ENCODE results near the gene JPH2. TPM values are rescaled to one million over a fixed set of nuclear protein-coding genes. Genes with fewer than 3 reads are reported as not detected.
"Not testable (repeated sequence)": the region's sequence is repeated elsewhere in the genome, so short reads cannot be mapped to it uniquely, and the experiment has no call there.

Gene JPH2
- 1 to 10 TPM; 1.1 to 1.8 (median 1.6) TPM for polyA plus RNA-seq (ENCODE audit: insufficient read length in 4 of 4)

- DNase-seq (ENCODE audit: low read depth in 4 of 4, low spot score in 2 of 4): no peak
These were observed at the start of gene JPH2 for GRCh38 chr20:44187054-44187771. Gene JPH2 (minus strand): TSS chr20:44187188. CDS start chr20:44186705, 483 bp downstream.

DNA sequence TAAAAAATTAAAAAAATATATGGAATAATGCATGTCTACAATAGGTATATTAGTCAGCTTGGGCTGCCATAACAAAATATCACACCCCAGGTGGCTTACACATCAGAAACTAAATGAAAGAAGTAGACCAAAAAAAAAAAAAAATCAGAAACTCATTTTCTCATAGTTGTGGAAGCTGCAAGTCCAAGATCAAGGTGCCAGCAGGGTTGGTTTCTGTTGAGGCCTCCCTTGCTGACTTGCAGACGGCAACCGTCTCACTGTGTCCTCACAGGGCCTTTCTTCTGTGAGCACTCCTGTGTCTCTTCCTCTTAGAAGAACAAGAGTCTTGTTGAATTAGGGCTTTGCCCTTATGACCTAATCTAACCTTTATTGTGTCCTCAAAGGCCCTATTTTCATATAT lies 48.7 kb upstream of the JPH2 start:
- DNase-seq (ENCODE audit: low read depth in 4 of 4, low spot score in 2 of 4): no peak

DNA sequence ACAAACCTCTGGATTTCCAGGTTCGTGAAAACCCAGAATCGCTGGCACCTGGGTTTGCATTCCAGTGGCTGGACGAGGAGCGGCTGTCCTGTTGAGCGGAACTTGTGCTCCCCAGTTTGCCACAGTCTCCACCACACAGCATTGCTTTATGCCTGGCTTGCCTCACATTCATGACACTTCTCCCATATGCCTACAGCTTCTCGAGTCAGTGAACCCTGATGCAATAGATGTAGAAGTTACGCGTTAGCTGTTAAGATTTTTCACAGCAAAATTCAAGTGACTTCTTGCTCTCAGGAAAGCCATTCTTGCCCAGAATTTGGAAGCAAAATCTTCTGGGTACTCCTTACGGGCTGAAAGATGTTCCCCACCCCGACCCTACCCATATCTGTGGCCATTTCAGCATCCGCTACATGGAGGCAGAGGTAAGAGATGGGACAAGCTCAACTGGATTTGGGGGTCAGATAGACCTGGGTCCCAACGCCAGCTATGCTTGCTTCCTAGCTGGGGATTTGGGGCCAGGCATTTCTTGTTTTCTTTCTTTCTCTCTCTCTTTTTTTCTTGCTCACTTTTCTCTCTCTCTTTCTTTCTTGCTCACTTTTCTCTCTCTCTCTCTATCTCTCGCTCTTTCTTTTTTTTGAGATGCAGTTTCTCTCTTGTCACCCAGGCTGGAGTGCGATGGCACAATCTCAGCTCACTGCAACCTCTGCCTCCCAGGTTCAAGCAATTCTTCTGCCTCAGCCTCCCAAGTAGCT lies 47.8 kb upstream of the JPH2 start:
- no peak for DNase-seq (ENCODE audit: low read depth in 4 of 4, low spot score in 2 of 4)

DNA sequence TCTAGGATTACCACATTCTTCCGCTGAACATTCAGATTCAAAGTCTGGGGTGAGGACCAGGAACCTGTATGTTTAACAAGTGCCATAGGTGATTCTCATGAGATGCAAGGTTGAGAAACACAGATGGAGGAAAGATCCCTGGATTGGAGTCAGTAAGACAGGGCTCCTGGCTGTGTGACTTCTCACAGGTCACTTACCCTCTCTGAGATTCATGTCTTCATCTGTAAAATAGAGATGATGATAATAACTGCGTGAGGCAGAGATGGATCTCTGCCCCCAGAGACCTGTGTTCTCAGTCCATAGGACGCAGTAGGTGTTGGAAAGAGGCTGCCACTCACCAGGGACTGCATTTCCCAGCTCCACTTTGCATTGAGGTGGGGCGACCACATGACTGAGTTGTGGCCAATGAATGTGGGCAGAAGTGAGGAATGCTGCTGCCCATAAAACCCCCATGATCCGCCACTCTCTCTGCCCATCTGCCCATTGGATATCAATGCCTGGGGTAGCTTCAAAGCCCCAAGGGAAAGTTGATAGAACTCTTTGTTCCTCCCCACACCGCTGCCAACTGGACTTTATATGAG lies 46.5 kb upstream of the JPH2 start:
- no peak for DNase-seq (ENCODE audit: low read depth in 4 of 4, low spot score in 2 of 4)

GRCh38 chr20:44232469-44232856 lies 45.5 kb upstream of the JPH2 start:
- not testable (repeated sequence) for DNase-seq (ENCODE audit: low read depth in 4 of 4, low spot score in 2 of 4)

GRCh38 chr20:44231713-44232468 lies 44.9 kb upstream of the JPH2 start:
- no peak for DNase-seq (ENCODE audit: low read depth in 4 of 4, low spot score in 2 of 4)

- DNase-seq (ENCODE audit: low read depth in 4 of 4, low spot score in 2 of 4): no peak
These were observed 44.2 kb upstream of the JPH2 start for GRCh38 chr20:44231193-44231592.

DNA sequence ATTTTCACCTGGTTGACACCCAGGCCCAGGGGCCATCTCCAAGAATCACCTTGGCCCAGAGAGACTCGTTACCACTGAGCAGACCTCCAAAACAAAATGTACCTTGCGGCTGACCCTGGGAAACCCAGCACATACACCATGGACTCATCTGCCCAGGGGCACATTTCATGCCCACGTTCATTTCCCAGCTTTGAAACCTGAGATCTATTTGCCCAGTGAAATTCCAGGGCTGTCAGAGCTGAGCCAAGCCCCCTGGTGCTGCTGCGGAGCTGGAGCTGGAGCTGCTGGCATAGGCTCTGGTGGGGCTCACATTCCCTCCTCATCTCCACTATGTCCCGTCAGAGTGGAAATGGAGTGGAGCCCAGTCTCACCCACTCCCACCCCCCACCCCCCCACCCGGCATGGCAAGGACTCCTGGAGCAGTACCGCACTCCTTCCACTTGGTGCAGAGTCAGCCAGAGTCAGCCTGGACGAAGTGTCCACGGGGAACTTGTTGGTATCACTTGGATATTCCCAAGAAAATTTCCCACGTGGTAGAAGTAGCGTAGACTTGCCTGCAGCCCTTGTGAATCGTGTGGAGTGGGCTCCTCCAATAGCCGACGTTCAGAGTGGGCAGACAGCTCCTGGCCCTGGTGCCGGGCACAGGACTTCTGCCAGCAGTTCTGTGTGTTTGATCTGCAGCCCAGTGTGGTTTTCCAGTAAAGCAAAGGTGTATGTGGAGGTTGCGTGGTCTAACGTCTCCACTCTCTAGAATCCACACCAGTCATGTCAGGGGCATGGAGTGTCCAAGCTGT lies 41.7 kb upstream of the JPH2 start:
- no peak for DNase-seq (ENCODE audit: low read depth in 4 of 4, low spot score in 2 of 4)

- no peak for DNase-seq (ENCODE audit: low read depth in 4 of 4, low spot score in 2 of 4)
These were observed 37.6 kb upstream of the JPH2 start for GRCh38 chr20:44224637-44225036.

- no peak for DNase-seq (ENCODE audit: low read depth in 4 of 4, low spot score in 2 of 4)
These were observed 36.7 kb upstream of the JPH2 start for GRCh38 chr20:44223721-44224120.

DNA sequence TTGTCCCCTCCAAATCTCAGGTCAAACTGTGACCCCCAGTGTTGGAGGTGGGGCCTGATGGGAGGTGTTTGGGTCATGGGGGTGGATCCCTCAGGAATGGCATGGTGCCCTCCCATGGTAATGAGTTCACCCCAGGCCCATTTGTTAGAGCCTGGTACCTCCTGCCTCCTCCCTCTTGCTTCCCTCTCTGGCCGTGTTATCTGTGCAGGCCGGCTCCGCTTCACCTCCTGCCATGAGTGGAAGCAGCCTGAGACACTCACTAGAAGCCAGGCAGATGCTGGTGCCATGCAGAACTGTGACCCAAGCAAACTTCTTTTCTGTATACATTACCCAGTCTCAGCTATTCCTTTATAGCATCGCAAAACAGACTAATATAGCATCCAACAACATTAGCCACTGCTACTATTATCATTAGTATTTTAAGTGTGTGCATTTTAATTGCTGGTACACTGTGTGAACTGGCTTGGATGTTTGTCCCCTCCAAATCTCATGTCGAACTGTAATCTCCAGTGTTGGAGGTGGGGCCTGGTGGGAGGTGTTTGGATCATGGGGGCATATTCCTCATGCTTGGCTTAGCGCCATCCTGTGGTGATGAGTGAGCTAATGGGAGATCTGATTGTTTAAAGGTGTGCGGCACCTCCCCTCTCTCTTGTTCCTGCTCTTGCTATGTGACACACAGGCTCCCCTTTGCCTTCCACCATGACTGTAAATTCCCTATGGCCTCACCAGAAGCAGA lies 35.8 kb upstream of the JPH2 start:
- DNase-seq (ENCODE audit: low read depth in 4 of 4, low spot score in 2 of 4): no peak

- no peak for DNase-seq (ENCODE audit: low read depth in 4 of 4, low spot score in 2 of 4)
These were observed 35.0 kb upstream of the JPH2 start for GRCh38 chr20:44222027-44222426.

DNA sequence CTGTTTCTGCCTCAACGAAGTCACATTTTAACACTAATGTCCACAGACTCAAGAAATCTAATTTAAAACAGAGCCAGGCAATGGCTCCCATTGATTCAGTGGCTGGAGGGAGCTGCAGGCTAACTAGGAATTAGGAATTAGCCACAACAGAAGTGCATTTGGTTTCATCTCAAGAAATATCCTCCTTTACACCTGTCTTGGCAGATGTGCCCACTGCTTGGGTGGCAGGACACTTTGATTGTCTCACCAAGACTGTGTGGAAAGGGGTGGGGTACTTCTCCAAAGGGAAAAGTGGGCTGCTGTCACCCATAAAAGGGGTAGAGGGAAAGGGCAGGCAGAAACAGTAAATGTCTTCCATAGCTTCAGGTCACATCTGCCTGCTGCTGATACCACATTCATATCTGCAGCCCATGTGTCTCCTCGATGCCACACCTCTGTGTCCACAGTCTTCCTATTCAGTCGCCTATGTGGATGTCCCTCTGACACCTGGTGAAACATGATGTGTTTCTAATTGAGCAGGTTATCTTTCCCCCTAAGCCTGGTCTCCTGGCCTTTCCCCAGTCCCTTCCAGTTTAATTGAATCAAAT lies 34.5 kb upstream of the JPH2 start:
- no peak for DNase-seq (ENCODE audit: low read depth in 4 of 4, low spot score in 2 of 4)

DNA sequence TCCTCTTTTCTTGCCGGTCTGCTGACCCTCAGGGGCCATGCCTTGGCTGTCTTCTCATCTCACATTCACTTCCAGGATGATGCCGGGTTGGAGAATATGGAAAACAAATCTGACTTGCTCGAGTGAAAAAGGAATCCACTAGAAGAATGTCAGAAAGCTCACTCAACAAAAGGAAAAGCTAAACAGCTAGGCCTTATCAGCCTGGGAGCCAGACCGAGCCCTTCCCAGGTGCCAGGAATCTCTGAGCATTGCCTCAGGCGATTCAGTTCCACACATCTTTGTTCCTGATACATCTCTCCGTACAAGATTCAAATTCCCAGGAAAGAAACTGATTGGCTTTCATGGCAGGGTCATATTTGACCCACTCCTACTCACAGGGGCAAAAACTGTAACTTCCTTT lies 32.8 kb upstream of the JPH2 start:
- DNase-seq (ENCODE audit: low read depth in 4 of 4, low spot score in 2 of 4): no peak

GRCh38 chr20:44219170-44219730 lies 32.3 kb upstream of the JPH2 start:
- no peak for DNase-seq (ENCODE audit: low read depth in 4 of 4, low spot score in 2 of 4)

DNA sequence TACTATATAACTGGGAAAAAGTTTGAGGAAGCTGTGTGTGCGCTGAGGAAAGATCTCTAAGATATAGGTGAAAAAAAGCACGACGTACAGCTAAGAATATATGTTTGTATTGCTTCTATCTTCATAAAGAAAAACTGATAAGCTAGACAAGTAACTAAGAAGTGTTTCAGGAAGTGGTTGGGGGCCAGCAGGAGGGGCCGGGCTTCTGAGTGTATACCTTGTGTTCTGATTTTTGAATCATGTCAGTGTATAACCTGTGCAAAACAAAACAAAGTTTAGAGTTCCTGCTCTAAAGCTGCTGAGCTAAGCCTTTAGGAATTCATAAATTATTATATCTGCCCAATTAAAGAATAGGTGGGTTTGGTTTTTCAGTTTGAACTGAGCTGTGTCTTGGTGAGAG lies 31.5 kb upstream of the JPH2 start:
- DNase-seq (ENCODE audit: low read depth in 4 of 4, low spot score in 2 of 4): no peak

DNA sequence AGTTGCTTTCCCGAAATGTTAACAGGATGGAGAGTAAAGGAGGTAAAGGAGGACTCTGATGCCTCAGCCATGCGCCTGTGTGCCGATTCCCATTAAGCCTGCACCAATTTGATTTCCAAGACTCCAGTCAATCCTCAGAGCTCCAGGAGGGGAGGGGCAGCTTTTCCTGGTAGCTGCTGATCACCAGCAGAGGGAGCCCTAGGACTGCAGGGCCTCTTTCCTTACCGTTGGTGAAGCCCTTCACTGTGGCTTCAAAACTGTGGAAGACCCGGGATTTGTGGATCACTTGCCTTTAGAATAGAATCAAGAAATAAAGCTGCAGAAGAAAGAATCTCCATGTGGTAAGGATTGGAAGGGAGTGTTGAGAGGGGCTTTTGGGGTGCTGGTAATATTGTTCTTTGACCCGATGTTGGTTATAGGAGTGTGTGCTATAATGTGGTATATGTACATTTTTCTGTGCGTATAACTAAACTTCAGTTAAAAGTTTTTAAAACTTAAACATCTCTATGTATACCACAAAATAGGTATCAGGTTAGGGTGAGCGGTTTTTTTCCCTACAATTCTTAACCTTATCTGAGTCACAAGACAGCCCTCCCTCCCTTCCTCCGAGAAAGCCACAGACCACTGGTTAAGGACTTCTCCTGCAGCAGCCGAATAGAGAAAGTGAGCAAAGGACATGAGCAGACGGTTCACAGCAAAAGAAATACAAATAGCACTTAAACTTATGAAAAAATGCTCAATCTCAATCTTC lies 30.5 kb upstream of the JPH2 start:
- peak in 1 of 4 donors; percentile 20 for DNase-seq (ENCODE audit: low read depth in 4 of 4, low spot score in 2 of 4)

- peak in 1 of 4 donors; percentile 63 for DNase-seq (ENCODE audit: low read depth in 4 of 4, low spot score in 2 of 4)
These were observed 28.1 kb upstream of the JPH2 start for GRCh38 chr20:44215125-44215524.

Data from left renal cortex interstitium (tissue), 4 donors.